ENCODE results near the gene SPATA32. TPM values are rescaled to one million over a fixed set of nuclear protein-coding genes. Genes with fewer than 3 reads are reported as not detected.

SPATA32 gene
- total RNA-seq, 1 experiment from 2014 or later, result not detected

GRCh38 chr17:45293413-45294211, 31.7 kb upstream of the SPATA32 start:
- ChIA-PET POLR2A (interaction anchor here (0.6 to 5.9 kb wide), 12 partner anchors 9 to 145 kb away, joined by 3 to 133 read pairs (median 10); partner anchors contain the start of genes HEXIM1 and MAP3K14), CTCF (interaction anchor here (0.5 to 4.9 kb wide), 18 partner anchors 8 to 382 kb away, joined by 3 to 40 read pairs (median 4); partner anchors contain the start of gene MAP3K14)
- TF ChIP-seq CTCF (IDR thresholded peaks at IDR 0.05; ENCODE audit: unreplicated experiment), result no peak

GRCh38 chr17:45292696-45293412, 31.0 kb upstream of the SPATA32 start:
- ChIA-PET POLR2A (interaction anchor here (1.1 to 5.9 kb wide), 9 partner anchors 10 to 92 kb away, joined by 7 to 133 read pairs (median 32); partner anchors contain the start of gene MAP3K14), CTCF (interaction anchor here (0.6 to 4.9 kb wide), 14 partner anchors 8 to 559 kb away, joined by 3 to 40 read pairs (median 4); partner anchors contain the start of gene MAP3K14)
- H3K4me3 Mint-ChIP-seq (ENCODE audit: unreplicated experiment), result peak overlapping the region; percentile 23
- H3K27me3 Mint-ChIP-seq (ENCODE audit: insufficient read depth, unreplicated experiment), result no peaks in the 10 kb centered on the region
- H3K36me3 Mint-ChIP-seq (ENCODE audit: insufficient read depth, unreplicated experiment), result peaks cover 34% of the 10 kb centered on the region
- no peak for TF ChIP-seq CTCF (IDR thresholded peaks at IDR 0.05; ENCODE audit: unreplicated experiment)
- no TSS peak for BruUV-seq (replicated peaks)
- no peaks in the 10 kb centered on the region for H3K9me3 Mint-ChIP-seq (ENCODE audit: unreplicated experiment)
- DNase-seq (ENCODE audit: unreplicated experiment), result no peak
- intact Hi-C loops (cut with micrococcal nuclease), result loop anchor here (1.0 to 5.0 kb wide), 2 partner anchors 23 to 79 kb away; no protein-coding TSS in a partner anchor
- H3K4me1 Mint-ChIP-seq (ENCODE audit: insufficient read depth, unreplicated experiment), result peaks cover 42% of the 10 kb centered on the region
- H3K27ac Mint-ChIP-seq (ENCODE audit: low read depth, unreplicated experiment), result peak overlapping the region; percentile 68

More at GRCh38 chr17:45293413-45294211, 31.7 kb upstream of the SPATA32 start:
- DNase-seq (ENCODE audit: unreplicated experiment), result peak; percentile 95
- no TSS peak for BruUV-seq (replicated peaks)
- Mint-ChIP-seq H3K36me3 (ENCODE audit: insufficient read depth, unreplicated experiment) (peaks cover 33% of the 10 kb centered on the region), H3K27me3 (ENCODE audit: insufficient read depth, unreplicated experiment) (no peaks in the 10 kb centered on the region), H3K27ac (ENCODE audit: low read depth, unreplicated experiment) (peak overlapping the region; percentile 68), H3K4me1 (ENCODE audit: insufficient read depth, unreplicated experiment) (peaks cover 50% of the 10 kb centered on the region), H3K9me3 (ENCODE audit: unreplicated experiment) (no peaks in the 10 kb centered on the region), H3K4me3 (ENCODE audit: unreplicated experiment) (peak overlapping the region; percentile 23)
- intact Hi-C loops (cut with micrococcal nuclease), result loop anchor here (1.0 to 5.0 kb wide), 2 partner anchors 23 to 79 kb away; no protein-coding TSS in a partner anchor

- POLR2A ChIA-PET, result interaction anchor here (3.7 to 5.9 kb wide), 3 partner anchors 20 to 81 kb away, joined by 38 to 133 read pairs (median 64); partner anchors contain the start of gene MAP3K14
- no peaks in the 10 kb centered on the region for H3K27me3 Mint-ChIP-seq (ENCODE audit: insufficient read depth, unreplicated experiment)
- DNase-seq (ENCODE audit: unreplicated experiment), result no peak
- BruUV-seq (replicated peaks), result no TSS peak
- H3K9me3 Mint-ChIP-seq (ENCODE audit: unreplicated experiment), result no peaks in the 10 kb centered on the region
- H3K4me3 Mint-ChIP-seq (ENCODE audit: unreplicated experiment), result no peak overlapping the region
- CTCF ChIA-PET, result interaction anchor here (0.5 to 4.9 kb wide), 6 partner anchors 14 to 189 kb away, joined by 3 to 40 read pairs (median 16); partner anchors contain the start of gene MAP3K14
- peaks cover 34% of the 10 kb centered on the region for H3K4me1 Mint-ChIP-seq (ENCODE audit: insufficient read depth, unreplicated experiment)
- H3K27ac Mint-ChIP-seq (ENCODE audit: low read depth, unreplicated experiment), result no peak overlapping the region
- peaks cover 48% of the 10 kb centered on the region for H3K36me3 Mint-ChIP-seq (ENCODE audit: insufficient read depth, unreplicated experiment)
- intact Hi-C loops (cut with micrococcal nuclease), result loop anchor here (5.0 kb wide), 1 partner anchor 81 kb away; no protein-coding TSS in a partner anchor
- TF ChIP-seq CTCF (IDR thresholded peaks at IDR 0.05; ENCODE audit: unreplicated experiment), result no peak
Observed at GRCh38 chr17:45291171-45291805, 29.4 kb upstream of the SPATA32 start.

All from MCF 10A (cell line).